Osteoblast (primary cell): ENCODE results near the gene LRP3. TPM values are rescaled to one million over a fixed set of nuclear protein-coding genes. Genes with fewer than 3 reads are reported as not detected.

Source experiments
- DNase-seq: peaks from one replicate; pipeline ENCODE4 v3.0.0; 2011; ENCODE audit warnings: low spot score, mixed read lengths; ENCODE audit not compliant: insufficient read length; ENCODE audit errors: missing footprints
- H2AFZ ChIP-seq: 2 replicates; pipeline ENCODE4 v1.6.0; 2011; ENCODE audit warnings: mild to moderate bottlenecking, low read length
- H3K27ac ChIP-seq: 2 replicates; pipeline ENCODE4 v1.5.1; 2011; ENCODE audit warnings: mild to moderate bottlenecking, low read depth, low read length, moderate library complexity
- H3K27me3 ChIP-seq: 2 replicates; pipeline ENCODE4 v1.6.0; 2012; ENCODE audit warnings: mild to moderate bottlenecking, control low read depth, inconsistent platforms, low read length, moderate library complexity; ENCODE audit not compliant: insufficient read depth
- H3K36me3 ChIP-seq: 2 replicates; pipeline ENCODE4 v1.5.1; 2011; ENCODE audit warnings: mild to moderate bottlenecking, low read length, control low read depth, moderate library complexity; ENCODE audit not compliant: insufficient read depth
- H3K4me1 ChIP-seq: 2 replicates; pipeline ENCODE4 v1.5.1; 2011; ENCODE audit warnings: mild to moderate bottlenecking, low read length, control low read depth, moderate library complexity; ENCODE audit not compliant: insufficient read depth
- H3K4me2 ChIP-seq: 2 replicates; pipeline ENCODE4 v1.6.0; 2011; ENCODE audit warnings: mild to moderate bottlenecking, low read length; ENCODE audit not compliant: insufficient read depth
- H3K4me3 ChIP-seq: fragments of 200-600 bp; sonication (generic); 3 replicates; pipeline ENCODE4 v1.5.1; 2012; ENCODE audit warnings: mild to moderate bottlenecking, low read length, inconsistent platforms; ENCODE audit not compliant: insufficient read depth
- H3K79me2 ChIP-seq: 2 replicates; pipeline ENCODE4 v1.6.0; 2012; ENCODE audit warnings: mild to moderate bottlenecking, low read length, control low read depth, inconsistent platforms; ENCODE audit not compliant: insufficient read depth
- H3K9me3 ChIP-seq: 2 replicates; pipeline ENCODE4 v1.5.1; 2011; ENCODE audit warnings: low read depth, low read length, control low read depth
- H4K20me1 ChIP-seq: 2 replicates; pipeline ENCODE4 v1.6.0; 2012; ENCODE audit warnings: mild to moderate bottlenecking, low read length, control low read depth; ENCODE audit not compliant: insufficient read depth
- total RNA-seq: library from RNA; depleted of rRNA; stranded (reverse); fragments of >200 nt; gene quantifications from 2 replicates; pipeline ENCODE4 v1.2.3, GENCODE V29; 2012
- TF ChIP-seq, protein P1 (sequence below): IDR thresholded peaks from 2 replicates; pipeline ENCODE4 v1.5.1; 2011; ENCODE audit warnings: mild to moderate bottlenecking, low read depth, low read length, moderate library complexity; ENCODE audit errors: extremely low read depth

The LRP3 gene
- total RNA-seq, 1 donor: 38.4 TPM

DNA sequence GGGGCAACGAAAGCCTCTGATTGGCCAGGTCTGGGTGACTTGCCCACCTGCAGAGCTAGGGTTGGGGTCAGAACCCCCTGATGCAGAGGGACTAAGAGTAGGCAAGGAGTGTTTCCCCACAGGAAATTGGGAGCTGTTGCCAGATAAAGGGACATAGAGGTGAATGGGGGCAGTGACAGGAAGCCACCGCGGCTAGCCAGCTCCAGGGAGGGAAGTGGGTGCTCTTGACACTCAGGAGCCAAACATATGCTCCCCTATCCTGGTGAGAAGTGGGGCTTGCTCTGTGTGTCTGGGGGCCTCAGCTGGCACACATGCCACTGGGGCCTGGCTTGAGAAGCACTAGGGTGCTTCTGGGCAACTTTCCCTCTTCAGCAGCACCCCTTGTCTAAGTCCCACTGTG, 36.2 kb upstream of the LRP3 start:
- Histone ChIP-seq H3K79me2 (no peaks in the 10 kb centered on the region), H3K27ac (no peak overlapping the region), H4K20me1 (no peaks in the 10 kb centered on the region), H2AFZ (no peak overlapping the region), H3K4me2 (no peak overlapping the region), H3K4me3 (no peak overlapping the region), H3K36me3 (no peaks in the 10 kb centered on the region), H3K9me3 (no peaks in the 10 kb centered on the region), H3K27me3 (no peaks in the 10 kb centered on the region), H3K4me1 (peaks cover 3% of the 10 kb centered on the region)
- TF ChIP-seq, protein P1, sequence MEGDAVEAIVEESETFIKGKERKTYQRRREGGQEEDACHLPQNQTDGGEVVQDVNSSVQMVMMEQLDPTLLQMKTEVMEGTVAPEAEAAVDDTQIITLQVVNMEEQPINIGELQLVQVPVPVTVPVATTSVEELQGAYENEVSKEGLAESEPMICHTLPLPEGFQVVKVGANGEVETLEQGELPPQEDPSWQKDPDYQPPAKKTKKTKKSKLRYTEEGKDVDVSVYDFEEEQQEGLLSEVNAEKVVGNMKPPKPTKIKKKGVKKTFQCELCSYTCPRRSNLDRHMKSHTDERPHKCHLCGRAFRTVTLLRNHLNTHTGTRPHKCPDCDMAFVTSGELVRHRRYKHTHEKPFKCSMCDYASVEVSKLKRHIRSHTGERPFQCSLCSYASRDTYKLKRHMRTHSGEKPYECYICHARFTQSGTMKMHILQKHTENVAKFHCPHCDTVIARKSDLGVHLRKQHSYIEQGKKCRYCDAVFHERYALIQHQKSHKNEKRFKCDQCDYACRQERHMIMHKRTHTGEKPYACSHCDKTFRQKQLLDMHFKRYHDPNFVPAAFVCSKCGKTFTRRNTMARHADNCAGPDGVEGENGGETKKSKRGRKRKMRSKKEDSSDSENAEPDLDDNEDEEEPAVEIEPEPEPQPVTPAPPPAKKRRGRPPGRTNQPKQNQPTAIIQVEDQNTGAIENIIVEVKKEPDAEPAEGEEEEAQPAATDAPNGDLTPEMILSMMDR: no peak
- no peak for DNase-seq

DNA sequence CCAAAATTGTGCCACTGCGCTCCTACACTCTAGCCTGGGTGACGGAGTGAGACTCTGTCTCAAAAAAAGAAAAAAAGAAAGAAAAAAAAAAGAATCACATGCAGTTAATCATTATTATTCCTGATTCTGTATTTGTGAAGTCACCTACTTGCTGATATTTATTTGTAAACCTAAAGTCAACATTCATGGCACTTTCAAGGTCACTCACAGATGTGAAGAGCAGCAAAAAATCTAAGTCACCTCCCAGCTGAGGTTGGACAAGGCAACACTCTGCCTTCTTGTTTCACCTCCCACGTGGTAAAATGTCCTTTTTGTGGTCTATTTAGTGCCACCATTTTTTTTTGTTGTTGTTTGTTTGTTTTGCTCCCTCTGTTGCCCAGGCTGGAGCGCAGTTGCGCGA, 35.8 kb upstream of the LRP3 start:
- Histone ChIP-seq H3K27ac (no peak overlapping the region), H3K36me3 (no peaks in the 10 kb centered on the region), H4K20me1 (no peaks in the 10 kb centered on the region), H3K4me2 (no peak overlapping the region), H3K4me3 (no peak overlapping the region), H3K9me3 (no peaks in the 10 kb centered on the region), H3K4me1 (peaks cover 3% of the 10 kb centered on the region), H3K79me2 (no peaks in the 10 kb centered on the region), H2AFZ (no peak overlapping the region), H3K27me3 (no peaks in the 10 kb centered on the region)
- TF ChIP-seq, protein P1: no peak
- no peak for DNase-seq

DNA sequence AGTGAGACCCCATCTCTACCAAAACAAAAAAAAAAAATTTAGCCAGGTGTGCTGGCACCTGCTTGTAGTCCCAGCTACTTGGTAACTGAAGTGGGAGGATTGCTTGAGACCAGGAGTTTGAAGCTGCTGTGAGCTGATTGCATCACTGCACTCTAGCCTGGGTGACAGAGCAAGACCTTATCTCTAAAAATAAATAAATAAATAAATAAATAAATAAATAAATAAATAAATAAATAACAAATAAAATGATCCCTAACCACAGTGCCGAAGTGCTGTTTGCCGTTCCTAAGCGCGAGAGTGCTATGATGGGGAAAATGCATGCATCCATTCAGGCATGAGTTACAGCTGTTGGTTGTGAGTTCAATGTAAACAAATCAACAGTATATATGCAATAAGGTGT, 35.0 kb upstream of the LRP3 start:
- H3K27me3 ChIP-seq: no peaks in the 10 kb centered on the region
- no peak overlapping the region for H3K27ac ChIP-seq
- TF ChIP-seq, protein P1: no peak

GRCh38 chr19:33159893-33160292, 34.2 kb upstream of the LRP3 start:
- Histone ChIP-seq H3K4me2 (no peak overlapping the region), H3K9me3 (no peaks in the 10 kb centered on the region), H3K27ac (no peak overlapping the region), H3K36me3 (no peaks in the 10 kb centered on the region), H3K4me3 (no peak overlapping the region), H2AFZ (no peak overlapping the region), H3K79me2 (no peaks in the 10 kb centered on the region), H3K27me3 (no peaks in the 10 kb centered on the region), H4K20me1 (no peaks in the 10 kb centered on the region), H3K4me1 (peaks cover 3% of the 10 kb centered on the region)
- no peak for DNase-seq
- TF ChIP-seq, protein P1: no peak

More for the DNA sequence above, 35.0 kb upstream of the LRP3 start:
- Histone ChIP-seq H3K4me2 (no peak overlapping the region), H3K9me3 (no peaks in the 10 kb centered on the region), H3K36me3 (no peaks in the 10 kb centered on the region), H4K20me1 (no peaks in the 10 kb centered on the region), H3K4me1 (peaks cover 3% of the 10 kb centered on the region), H3K4me3 (no peak overlapping the region), H3K79me2 (no peaks in the 10 kb centered on the region), H2AFZ (no peak overlapping the region)
- DNase-seq: no peak
